NCI-H2081 treated with DMSO at 0.1 percent for 48 hours (cell line): ENCODE measurements around the gene CCDC70.

Experiments used
- DNase-seq: peaks from one replicate; lab custom pipeline; 2025; lab: John Stamatoyannopoulos, UW

The CCDC70 gene

GRCh38 chr13:51829568-51829899 lies 32.2 kb upstream of the CCDC70 start:
- no peak for DNase-seq

DNA sequence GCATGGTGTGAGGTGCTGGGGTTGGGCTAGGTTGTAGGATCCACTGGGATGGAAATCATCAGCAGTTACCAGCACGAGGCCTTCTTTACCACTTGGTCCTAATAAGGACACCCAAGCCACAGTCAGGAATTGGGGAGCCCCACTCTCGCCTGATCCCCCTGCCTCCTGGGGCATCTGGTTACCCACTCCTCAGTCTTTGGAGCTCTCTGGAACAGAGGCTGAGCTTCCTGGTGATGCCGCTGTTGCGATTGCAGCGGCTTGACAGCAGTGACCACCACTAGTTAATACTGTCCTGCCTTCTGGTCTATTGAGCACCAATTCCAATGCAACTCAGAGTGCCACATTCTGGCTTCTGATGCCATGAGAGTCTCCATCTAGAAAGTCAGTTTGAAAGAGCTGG lies 30.2 kb upstream of the CCDC70 start:
- no peak for DNase-seq

GRCh38 chr13:51832471-51833152 lies 29.2 kb upstream of the CCDC70 start:
- no peak for DNase-seq

- no peak for DNase-seq
Measured at GRCh38 chr13:51833980-51834379, 27.8 kb upstream of the CCDC70 start.

- no peak for DNase-seq
Measured at GRCh38 chr13:51834581-51835171, 27.1 kb upstream of the CCDC70 start.

DNA sequence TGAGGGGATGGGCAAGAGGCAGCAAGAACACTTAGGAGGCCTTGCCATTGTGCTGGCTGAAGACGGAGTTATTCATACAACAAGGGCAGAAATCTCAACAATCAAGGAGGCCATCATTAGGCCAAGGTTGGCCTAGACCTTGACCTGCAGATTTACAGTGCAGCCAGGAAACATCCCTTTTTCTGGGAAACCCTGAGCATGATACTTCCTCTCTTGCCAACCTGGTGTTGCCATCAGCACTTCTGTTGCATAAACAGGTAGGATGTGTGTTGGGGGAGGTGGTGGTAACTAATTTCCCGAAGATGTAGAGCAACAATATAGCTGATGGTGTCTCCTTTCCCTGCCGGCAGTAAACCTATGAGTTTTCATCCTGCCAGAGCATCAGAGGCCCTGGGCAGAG lies 24.8 kb upstream of the CCDC70 start:
- DNase-seq, result no peak

- DNase-seq, result no peak
Measured at GRCh38 chr13:51838240-51838846, 23.4 kb upstream of the CCDC70 start.

- no peak for DNase-seq
Measured at GRCh38 chr13:51839711-51840540, 21.8 kb upstream of the CCDC70 start.

DNA sequence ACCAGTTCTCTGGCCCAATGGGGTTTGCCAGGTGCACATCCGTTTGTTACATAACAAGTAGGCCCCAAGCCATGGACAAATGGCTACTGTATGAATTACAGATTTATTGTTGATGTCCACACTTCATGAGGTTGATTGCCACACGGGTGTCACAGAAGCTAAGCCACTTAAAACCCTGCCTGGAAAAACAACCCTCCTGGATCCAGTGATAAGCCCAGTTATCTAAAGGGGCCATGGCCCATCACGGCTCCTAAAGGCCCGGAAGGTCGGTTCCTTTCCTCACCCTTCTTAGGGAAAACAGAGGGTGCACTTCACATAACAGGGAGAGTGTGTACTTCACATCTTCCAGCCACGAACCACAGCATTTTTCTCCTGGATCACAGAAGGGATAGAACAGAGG lies 20.9 kb upstream of the CCDC70 start:
- no peak for DNase-seq

DNA sequence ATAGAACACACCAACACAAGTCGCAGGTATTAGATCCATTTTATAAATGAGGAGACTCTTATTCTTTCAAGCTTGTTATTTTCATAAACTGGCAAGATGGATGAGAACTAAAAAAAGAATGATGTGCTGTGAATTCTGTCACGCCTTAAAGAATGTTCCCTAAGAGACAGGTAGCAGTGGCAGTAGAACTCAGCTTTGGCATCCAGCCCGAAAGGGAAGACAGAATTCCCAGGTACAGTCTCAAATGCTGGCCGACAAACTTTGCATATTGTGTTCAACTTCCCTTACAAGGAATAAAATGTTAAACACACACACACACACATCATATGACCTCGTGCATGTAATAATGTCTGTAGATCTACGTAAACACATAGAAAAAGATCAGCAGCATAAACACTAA lies 20.0 kb upstream of the CCDC70 start:
- no peak for DNase-seq

DNA sequence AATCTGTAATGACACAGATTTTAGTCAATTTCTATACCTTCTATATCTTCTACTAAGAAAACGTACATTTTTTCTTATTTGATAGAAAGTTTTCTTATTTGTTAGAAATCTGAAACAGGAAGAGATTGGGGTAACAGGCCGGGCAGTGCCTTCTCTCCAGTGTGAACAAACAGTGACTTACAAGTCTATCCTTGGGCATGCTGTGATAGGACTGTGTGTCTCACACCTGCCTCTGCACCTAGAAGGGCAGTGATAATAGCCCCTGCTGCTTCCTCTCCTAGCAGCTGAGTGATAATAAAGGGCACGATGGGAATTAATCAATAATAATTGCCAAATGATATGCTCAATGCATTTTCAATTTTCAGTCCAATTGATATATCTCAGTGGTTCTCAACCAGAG lies 18.2 kb upstream of the CCDC70 start:
- no peak for DNase-seq

GRCh38 chr13:51844862-51845573 lies 16.8 kb upstream of the CCDC70 start, which contains the start of gene TMEM272:
Gene TMEM272, minus strand, starts transcription at chr13:51845177. Its CDS starts 6,647 bp downstream, at chr13:51838530.
- DNase-seq, result no peak

GRCh38 chr13:51845574-51846318 lies 16.0 kb upstream of the CCDC70 start:
- DNase-seq, result no peak

- no peak for DNase-seq
Measured at GRCh38 chr13:51846756-51847155, 15.0 kb upstream of the CCDC70 start.

DNA sequence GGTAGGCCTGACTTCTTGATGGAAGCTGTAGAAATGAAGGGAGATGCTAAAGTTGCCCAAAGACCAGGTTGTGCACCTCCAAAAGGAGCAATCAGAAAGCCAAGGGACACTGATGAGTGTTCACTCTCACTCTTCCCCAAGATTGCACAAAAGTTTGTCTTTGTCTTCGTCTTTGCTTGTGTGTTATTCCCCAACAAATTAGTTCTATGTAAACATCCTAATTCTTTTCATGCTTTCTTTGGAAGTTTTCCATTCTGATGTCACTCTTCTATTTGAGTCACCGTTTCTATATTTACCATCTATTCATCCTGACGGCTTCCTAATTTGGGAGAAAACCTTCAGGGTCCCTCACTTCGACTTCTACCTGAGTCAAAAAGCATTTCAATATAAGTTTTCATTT lies 13.1 kb upstream of the CCDC70 start:
- no peak for DNase-seq

GRCh38 chr13:51849145-51850101 lies 12.3 kb upstream of the CCDC70 start:
- DNase-seq, result no peak

DNA sequence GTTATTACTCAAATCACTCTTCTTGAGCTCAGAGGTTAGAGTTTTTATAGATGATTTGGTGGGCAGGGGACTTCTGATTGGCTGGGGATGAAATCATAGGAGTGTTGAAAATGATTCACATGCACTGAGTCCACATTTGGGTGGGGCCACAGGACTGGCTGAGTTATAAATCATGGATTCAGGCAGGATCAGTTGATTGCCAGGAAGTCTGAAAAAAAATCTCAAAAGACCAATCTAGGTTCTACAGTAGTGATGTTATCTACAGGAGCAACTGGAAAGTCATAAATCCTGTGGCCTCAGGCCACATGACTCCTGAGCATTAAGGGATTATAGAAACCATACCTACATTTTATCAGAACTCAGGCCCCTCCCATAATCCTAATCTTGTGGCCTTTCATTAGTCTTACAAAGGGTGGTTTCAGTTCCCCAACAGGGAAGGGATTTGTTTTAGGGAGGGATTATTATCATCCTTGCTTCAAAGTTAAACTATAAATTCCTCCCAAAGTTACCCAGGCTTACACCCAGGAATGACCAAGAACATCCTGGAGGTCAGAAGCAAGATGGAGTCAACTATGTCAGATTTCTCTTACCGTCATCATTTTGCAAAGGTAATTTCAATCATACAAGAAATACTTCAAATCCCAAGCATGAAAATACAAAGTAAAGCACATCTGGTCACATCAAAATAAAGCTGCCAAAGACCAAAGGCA lies 5.6 kb upstream of the CCDC70 start:
- DNase-seq, result no peak

DNA sequence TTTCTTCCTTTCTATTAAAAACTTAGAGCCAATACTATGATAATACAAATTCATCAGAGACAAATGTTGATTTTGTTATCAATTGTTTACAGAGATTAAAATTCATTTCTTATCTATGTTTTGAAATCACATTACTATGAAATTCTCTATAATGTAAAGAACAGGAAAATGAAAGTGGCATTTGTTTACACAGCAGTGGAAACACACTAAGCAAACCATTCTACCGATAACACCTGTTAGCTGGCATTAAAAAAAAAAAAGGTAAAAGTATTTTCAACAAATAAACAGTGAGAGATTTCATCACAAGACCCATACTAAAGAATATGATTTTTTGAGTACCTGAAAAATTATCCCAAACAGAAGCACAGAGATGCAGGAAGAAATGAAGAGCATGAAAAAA lies 4.8 kb upstream of the CCDC70 start:
- DNase-seq, result no peak

- no peak for DNase-seq
Measured at GRCh38 chr13:51858433-51859247, 3.1 kb upstream of the CCDC70 start.
